Muscle of leg (tissue), 16 donors: ENCODE data around the gene ITGA11. TPM values are rescaled to one million over a fixed set of nuclear protein-coding genes. Genes with fewer than 3 reads are reported as not detected.

Experiments used
- DNase-seq: peaks from one replicate; pipeline ENCODE4 v3.0.0; 2013
- H3K27ac ChIP-seq: one replicate; pipeline ENCODE4 v1.5.1; 2013; ENCODE audit warnings: mild to moderate bottlenecking, low read length, control low read depth
- H3K27me3 ChIP-seq: one replicate; pipeline ENCODE4 v1.6.1; 2013; ENCODE audit warnings: low read length; ENCODE audit not compliant: control insufficient read depth, insufficient read depth
- H3K36me3 ChIP-seq: one replicate; pipeline ENCODE4 v1.6.1; 2013; ENCODE audit warnings: low read length; ENCODE audit not compliant: control insufficient read depth, insufficient read depth
- H3K4me1 ChIP-seq: one replicate; pipeline ENCODE4 v1.6.1; 2013; ENCODE audit warnings: low read length; ENCODE audit not compliant: control insufficient read depth, insufficient read depth
- H3K4me3 ChIP-seq: one replicate; pipeline ENCODE4 v1.5.1; 2013; ENCODE audit warnings: low read length, control low read depth
- H3K9me3 ChIP-seq: replicated peaks from 2 replicates; pipeline ENCODE4 v1.6.1; 2013; ENCODE audit warnings: low read depth, low read length; ENCODE audit not compliant: control insufficient read depth
- WGBS: methylation state at CpG from one replicate; pipeline ENCODE4 v1.1.5; 2013; ENCODE audit warnings: missing lambda C conversion rate; ENCODE audit not compliant: insufficient coverage; 5-methylcytosine and 5-hydroxymethylcytosine counted together
- long read RNA-seq, 11 donors: transcript quantifications; one replicate each; lab custom pipeline, GENCODE V29; 2026
- polyA plus RNA-seq, 8 donors: library from polyadenylated mRNA; unstranded; fragments of 120-200 nt; gene quantifications; one replicate each; pipeline versions ENCODE4 v1.2.1 to v1.2.3, GENCODE V29; 2013; ENCODE audit warnings: inconsistent platforms in 1 of 8, low replicate concordance in 1 of 8; ENCODE audit not compliant: insufficient read length in 8 of 8, insufficient read depth in 1 of 8
- total RNA-seq: library from RNA; stranded (reverse); fragments of 120-200 nt; gene quantifications from one replicate; pipeline ENCODE4 v1.2.4, GENCODE V29; 2013

ITGA11 gene
- total RNA-seq, result 10.2 TPM
- 10 to 100 TPM in 2 of 8 donors, 1 to 10 TPM in 6; 1.8 to 17.9 (median 4.8) TPM for polyA plus RNA-seq
- long read RNA-seq, donor 1, result 0 reads
- long read RNA-seq, donor 2, result 0 reads
- long read RNA-seq, donor 3, result 0 reads
- long read RNA-seq, donor 4, result 0 reads
- long read RNA-seq, donor 5, partial matches to known transcripts, result 0 of 1 reads
- long read RNA-seq, donor 5, other reads (novel, unspliced or antisense), result 0 of 1 reads
- long read RNA-seq, donor 6, result 0 reads
- long read RNA-seq, donor 7, result 0 reads
- long read RNA-seq, donor 8, result 0 reads
- long read RNA-seq, donor 9, result 0 reads
- long read RNA-seq, donor 10, partial matches to known transcripts, result 0 of 1 reads
- long read RNA-seq, donor 10, other reads (novel, unspliced or antisense), result 0 of 1 reads
- long read RNA-seq, donor 11, result 0 reads

- H3K4me1 ChIP-seq, result peaks cover 19% of the 10 kb centered on the region
- H3K9me3 ChIP-seq, result no peaks in the 10 kb centered on the region
- no peaks in the 10 kb centered on the region for H3K36me3 ChIP-seq
- H3K4me3 ChIP-seq, result peak within 1 kb of the TSS; percentile 48
- 1% methylated on average over 48 of the region's 49 CpGs for WGBS
- peak; percentile 83 for DNase-seq
- no peak within 1 kb of the TSS for H3K27ac ChIP-seq
- H3K27me3 ChIP-seq, result peaks cover 58% of the 10 kb centered on the region
Observed at GRCh38 chr15:68431792-68432401, at the start of gene ITGA11. Gene ITGA11 (minus strand): TSS chr15:68432163. CDS start chr15:68432066, 97 bp downstream.

GRCh38 chr15:68481321-68481720 lies 49.4 kb upstream of the ITGA11 start:
- Histone ChIP-seq H3K36me3 (no peaks in the 10 kb centered on the region), H3K9me3 (no peaks in the 10 kb centered on the region), H3K4me3 (no peak overlapping the region), H3K27me3 (peaks cover 8% of the 10 kb centered on the region), H3K27ac (no peak overlapping the region), H3K4me1 (peaks cover 7% of the 10 kb centered on the region)
- 50% methylated on average over 2 of the region's 3 CpGs for WGBS
- no peak for DNase-seq

GRCh38 chr15:68480296-68480695 lies 48.3 kb upstream of the ITGA11 start:
- WGBS, result 82% methylated on average over 4 of the region's 5 CpGs

GRCh38 chr15:68479870-68480269 lies 47.9 kb upstream of the ITGA11 start:
- peaks cover 3% of the 10 kb centered on the region for H3K4me1 ChIP-seq
- no peak for DNase-seq
- WGBS, result 44% methylated on average over 4 of the region's 4 CpGs
- no peak overlapping the region for H3K4me3 ChIP-seq
- H3K27me3 ChIP-seq, result no peaks in the 10 kb centered on the region
- no peaks in the 10 kb centered on the region for H3K9me3 ChIP-seq
- no peak overlapping the region for H3K27ac ChIP-seq
- no peaks in the 10 kb centered on the region for H3K36me3 ChIP-seq

More at GRCh38 chr15:68480296-68480695, 48.3 kb upstream of the ITGA11 start:
- Histone ChIP-seq H3K27ac (no peak overlapping the region), H3K9me3 (no peaks in the 10 kb centered on the region), H3K4me3 (no peak overlapping the region), H3K27me3 (peaks cover 3% of the 10 kb centered on the region), H3K36me3 (no peaks in the 10 kb centered on the region), H3K4me1 (peaks cover 7% of the 10 kb centered on the region)
- no peak for DNase-seq

GRCh38 chr15:68479406-68479805 lies 47.4 kb upstream of the ITGA11 start:
- H3K27ac ChIP-seq, result peak overlapping the region; percentile 39
- DNase-seq, result peak; percentile 90
- no peaks in the 10 kb centered on the region for H3K36me3 ChIP-seq
- 16% methylated on average over 9 of the region's 12 CpGs for WGBS
- H3K4me1 ChIP-seq, result no peaks in the 10 kb centered on the region
- no peaks in the 10 kb centered on the region for H3K27me3 ChIP-seq
- no peak overlapping the region for H3K4me3 ChIP-seq
- no peaks in the 10 kb centered on the region for H3K9me3 ChIP-seq

- no peaks in the 10 kb centered on the region for H3K27me3 ChIP-seq
- H3K9me3 ChIP-seq, result no peaks in the 10 kb centered on the region
- H3K4me1 ChIP-seq, result no peaks in the 10 kb centered on the region
- H3K4me3 ChIP-seq, result no peak overlapping the region
- no peak for DNase-seq
- no peaks in the 10 kb centered on the region for H3K36me3 ChIP-seq
- 66% methylated on average over 3 of the region's 4 CpGs for WGBS
- H3K27ac ChIP-seq, result peak overlapping the region; percentile 39
Observed at GRCh38 chr15:68478853-68479252, 46.9 kb upstream of the ITGA11 start.

GRCh38 chr15:68475449-68475848 lies 43.5 kb upstream of the ITGA11 start:
- no peak overlapping the region for H3K4me3 ChIP-seq
- H3K27ac ChIP-seq, result no peak overlapping the region
- H3K36me3 ChIP-seq, result no peaks in the 10 kb centered on the region
- H3K4me1 ChIP-seq, result no peaks in the 10 kb centered on the region
- H3K27me3 ChIP-seq, result peaks cover 2% of the 10 kb centered on the region
- H3K9me3 ChIP-seq, result no peaks in the 10 kb centered on the region
- no peak for DNase-seq

- Histone ChIP-seq H3K27ac (no peak overlapping the region), H3K27me3 (peaks cover 2% of the 10 kb centered on the region), H3K9me3 (no peaks in the 10 kb centered on the region), H3K36me3 (no peaks in the 10 kb centered on the region), H3K4me3 (no peak overlapping the region), H3K4me1 (no peaks in the 10 kb centered on the region)
- DNase-seq, result no peak
- 42% methylated on average over 2 of the region's 5 CpGs for WGBS
Observed at GRCh38 chr15:68471541-68471940, 39.6 kb upstream of the ITGA11 start.

GRCh38 chr15:68470976-68471375 lies 39.0 kb upstream of the ITGA11 start:
- Histone ChIP-seq H3K27ac (no peak overlapping the region), H3K27me3 (peaks cover 2% of the 10 kb centered on the region), H3K36me3 (no peaks in the 10 kb centered on the region), H3K9me3 (no peaks in the 10 kb centered on the region), H3K4me3 (no peak overlapping the region), H3K4me1 (no peaks in the 10 kb centered on the region)
- DNase-seq, result no peak
- WGBS, result 74% methylated on average over 5 of the region's 5 CpGs

- H3K27ac ChIP-seq, result no peak overlapping the region
- no peaks in the 10 kb centered on the region for H3K36me3 ChIP-seq
- no peaks in the 10 kb centered on the region for H3K9me3 ChIP-seq
- DNase-seq, result no peak
- 83% methylated on average over 12 of the region's 14 CpGs for WGBS
- no peak overlapping the region for H3K4me3 ChIP-seq
- H3K4me1 ChIP-seq, result no peaks in the 10 kb centered on the region
- peaks cover 2% of the 10 kb centered on the region for H3K27me3 ChIP-seq
Observed at GRCh38 chr15:68470049-68470742, 38.2 kb upstream of the ITGA11 start.
